OCI-LY7 (cell line): ENCODE measurements around the gene ATXN1. TPM values are rescaled to one million over a fixed set of nuclear protein-coding genes. Genes with fewer than 3 reads are reported as not detected.

Experiments used
- BruUV-seq: library from RNA; stranded (reverse); fragments of 400-500 nt; replicated peaks from 2 replicates; lab custom pipeline; 2021; lab: Mats Ljungman, UMichigan
- CTCF ChIA-PET: fragments of 300-600 bp; sonication (Branson Sonifier 250); formaldehyde crosslinking; loops from one replicate; lab custom pipeline; 2022; ENCODE audit warnings: antibody characterized with exemption; ENCODE audit not compliant: unreplicated experiment; lab: Charles Lee
- POLR2A ChIA-PET: fragments of 300-600 bp; sonication (Branson Sonifier 250); formaldehyde crosslinking; loops from one replicate; lab custom pipeline; 2022; ENCODE audit warnings: antibody characterized with exemption; lab: Charles Lee
- DNase-seq: peaks from one replicate; pipeline ENCODE4 v3.0.0-alpha.2; 2015; ENCODE audit warnings: low spot score
- H2AFZ ChIP-seq: fragments of 200-600 bp; sonication (generic), shearing (Covaris generic); 2 replicates; pipeline ENCODE4 v1.6.1; 2014; ENCODE audit warnings: mild to moderate bottlenecking, antibody characterized with exemption, low read length, moderate library complexity
- H3K27ac ChIP-seq: fragments of 200-600 bp; sonication (generic); 2 replicates; pipeline ENCODE4 v1.5.1; 2014; ENCODE audit warnings: mixed run types, low read depth, mild to moderate bottlenecking, moderate library complexity, low read length, inconsistent platforms; ENCODE audit not compliant: poor library complexity, severe bottlenecking
- H3K36me3 ChIP-seq: fragments of 200-600 bp; sonication (generic); 2 replicates; pipeline ENCODE4 v1.6.1; 2014; ENCODE audit warnings: mild to moderate bottlenecking, antibody characterized with exemption, low read length, moderate library complexity, mixed read lengths; ENCODE audit not compliant: insufficient read depth
- H3K4me1 ChIP-seq: fragments of 200-600 bp; sonication (generic); 2 replicates; pipeline ENCODE4 v1.5.1; 2014; ENCODE audit warnings: mild to moderate bottlenecking, low read length; ENCODE audit not compliant: insufficient read depth, poor library complexity, severe bottlenecking
- H3K4me2 ChIP-seq: fragments of 200-600 bp; sonication (generic); 2 replicates; pipeline ENCODE4 v1.6.1; 2014; ENCODE audit warnings: mild to moderate bottlenecking, low read length
- H3K4me3 ChIP-seq: fragments of 200-600 bp; sonication (generic); 2 replicates; pipeline ENCODE4 v1.5.1; 2014; ENCODE audit warnings: mild to moderate bottlenecking, low read depth, low read length; ENCODE audit not compliant: poor library complexity, severe bottlenecking
- H3K79me2 ChIP-seq: fragments of 200-600 bp; sonication (generic); 2 replicates; pipeline ENCODE4 v1.6.1; 2016; ENCODE audit warnings: low read depth, mild to moderate bottlenecking, low read length, moderate library complexity, mixed read lengths; ENCODE audit not compliant: insufficient read depth
- H3K9me2 ChIP-seq: fragments of 200-600 bp; sonication (generic); 2 replicates; pipeline ENCODE4 v1.6.1; 2016; ENCODE audit warnings: mild to moderate bottlenecking, low read length, mixed read lengths; ENCODE audit not compliant: insufficient read depth
- H3K9me3 ChIP-seq: fragments of 200-600 bp; sonication (generic); 2 replicates; pipeline ENCODE4 v1.6.1; 2014; ENCODE audit warnings: mild to moderate bottlenecking, mixed run types, low read length, mixed read lengths
- H4K20me1 ChIP-seq: fragments of 200-600 bp; sonication (generic); 2 replicates; pipeline ENCODE4 v1.6.1; 2014; ENCODE audit warnings: mild to moderate bottlenecking, antibody characterized with exemption, low read length, moderate library complexity, mixed read lengths; ENCODE audit not compliant: insufficient read depth
- EZH2phosphoT487 ChIP-seq: fragments of 200-600 bp; sonication (generic); IDR thresholded peaks from 2 replicates; pipeline ENCODE4 v1.6.1; 2018; ENCODE audit warnings: low read depth, borderline replicate concordance, mild to moderate bottlenecking, mixed run types, antibody characterized with exemption, low read length, moderate library complexity, mixed read lengths
- intact Hi-C: fragments of 100-400 bp; cut with micrococcal nuclease; formaldehyde crosslinking; loops from one replicate; pipeline ENCODE4 v1.10.0; 2022; ENCODE audit not compliant: unreplicated experiment
- total RNA-seq, 2 experiments: library from RNA; depleted of rRNA in 1 of 2; stranded (reverse); fragments of >200 nt in 1 of 2; shearing (Covaris generic) in 1 of 2; gene quantifications; 2 replicates each; pipeline ENCODE4 v1.2.3, GENCODE V29; 2014 to 2022
- TF ChIP-seq, protein P1 (sequence below): fragments of 200-600 bp; sonication (generic); conservative IDR thresholded peaks from 2 replicates; pipeline ENCODE4 v1.5.1; 2014; ENCODE audit warnings: mild to moderate bottlenecking, antibody characterized with exemption, low read length, moderate library complexity, mixed read lengths

ATXN1 gene
- total RNA-seq, 2 experiments from 2014 or later: not detected

DNA sequence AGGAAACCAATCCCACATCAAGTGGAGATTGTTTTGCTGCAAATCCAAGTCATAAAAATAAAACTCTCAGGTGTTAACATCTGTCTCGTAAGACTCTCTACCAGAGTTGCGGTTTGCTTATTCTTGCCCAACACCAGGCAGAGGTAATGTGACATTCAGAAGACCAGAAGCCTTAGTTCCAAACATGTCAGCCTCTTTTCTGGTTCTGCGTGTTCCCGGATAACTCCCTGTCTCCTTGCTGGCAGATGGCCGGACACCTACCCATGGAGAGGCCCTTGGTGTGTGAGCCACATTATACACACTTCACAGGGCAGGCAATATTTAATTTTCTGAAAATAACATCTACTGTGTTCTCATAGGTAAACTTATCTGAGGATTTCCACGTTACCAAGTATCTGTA, 449.5 kb downstream of the ATXN1 start:
- TF ChIP-seq, protein P1, sequence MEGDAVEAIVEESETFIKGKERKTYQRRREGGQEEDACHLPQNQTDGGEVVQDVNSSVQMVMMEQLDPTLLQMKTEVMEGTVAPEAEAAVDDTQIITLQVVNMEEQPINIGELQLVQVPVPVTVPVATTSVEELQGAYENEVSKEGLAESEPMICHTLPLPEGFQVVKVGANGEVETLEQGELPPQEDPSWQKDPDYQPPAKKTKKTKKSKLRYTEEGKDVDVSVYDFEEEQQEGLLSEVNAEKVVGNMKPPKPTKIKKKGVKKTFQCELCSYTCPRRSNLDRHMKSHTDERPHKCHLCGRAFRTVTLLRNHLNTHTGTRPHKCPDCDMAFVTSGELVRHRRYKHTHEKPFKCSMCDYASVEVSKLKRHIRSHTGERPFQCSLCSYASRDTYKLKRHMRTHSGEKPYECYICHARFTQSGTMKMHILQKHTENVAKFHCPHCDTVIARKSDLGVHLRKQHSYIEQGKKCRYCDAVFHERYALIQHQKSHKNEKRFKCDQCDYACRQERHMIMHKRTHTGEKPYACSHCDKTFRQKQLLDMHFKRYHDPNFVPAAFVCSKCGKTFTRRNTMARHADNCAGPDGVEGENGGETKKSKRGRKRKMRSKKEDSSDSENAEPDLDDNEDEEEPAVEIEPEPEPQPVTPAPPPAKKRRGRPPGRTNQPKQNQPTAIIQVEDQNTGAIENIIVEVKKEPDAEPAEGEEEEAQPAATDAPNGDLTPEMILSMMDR: no peak
- TF ChIP-seq EZH2phosphoT487: no peak
- Histone ChIP-seq H3K9me2 (no peaks in the 10 kb centered on the region), H3K27ac (no peak overlapping the region), H2AFZ (no peak overlapping the region), H3K9me3 (no peaks in the 10 kb centered on the region), H3K4me2 (no peak overlapping the region), H3K4me1 (peaks cover under 1% of the 10 kb centered on the region), H4K20me1 (no peaks in the 10 kb centered on the region), H3K4me3 (no peak overlapping the region), H3K79me2 (no peaks in the 10 kb centered on the region), H3K36me3 (no peaks in the 10 kb centered on the region)
- BruUV-seq: no TSS peak
- intact Hi-C loops: no loop called here
- POLR2A ChIA-PET: no interaction called here
- DNase-seq: no peak
- CTCF ChIA-PET: no interaction called here

DNA sequence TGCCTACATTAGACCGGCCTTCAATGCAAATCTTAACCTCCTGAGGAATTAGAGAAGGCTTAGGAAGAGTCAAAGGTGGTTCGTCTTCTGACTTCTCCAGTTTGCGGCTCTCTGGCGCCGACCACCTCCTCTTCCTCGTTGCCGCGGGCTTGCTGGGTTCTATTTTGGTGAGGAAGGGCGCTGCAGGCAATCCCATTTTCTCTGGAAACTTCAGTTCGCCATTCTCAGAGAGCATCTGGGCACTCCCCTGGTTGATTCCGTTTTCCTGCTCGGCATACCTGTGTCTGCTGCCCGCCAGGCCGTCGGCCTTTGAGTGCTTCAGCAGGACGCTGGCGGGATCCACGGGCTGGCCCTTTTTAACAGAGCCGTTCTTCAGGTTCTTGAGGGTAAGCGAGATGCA, 454.9 kb downstream of the ATXN1 start:
- Histone ChIP-seq H3K4me1 (no peaks in the 10 kb centered on the region), H3K9me3 (no peaks in the 10 kb centered on the region), H2AFZ (no peak overlapping the region), H3K36me3 (no peaks in the 10 kb centered on the region), H3K27ac (no peak overlapping the region), H3K79me2 (no peaks in the 10 kb centered on the region), H4K20me1 (no peaks in the 10 kb centered on the region), H3K9me2 (no peaks in the 10 kb centered on the region), H3K4me2 (peak overlapping the region; percentile 19; the same call in 1 of the 2 replicates), H3K4me3 (no peak overlapping the region)
- POLR2A ChIA-PET: no interaction called here
- no peak for DNase-seq
- TF ChIP-seq, protein P1: no peak
- no peak for TF ChIP-seq EZH2phosphoT487
- no TSS peak for BruUV-seq
- CTCF ChIA-PET: interaction anchor here (0.5 kb wide), 1 partner anchor 104 kb away, joined by 3 read pairs; no protein-coding TSS in a partner anchor
- intact Hi-C loops: no loop called here

DNA sequence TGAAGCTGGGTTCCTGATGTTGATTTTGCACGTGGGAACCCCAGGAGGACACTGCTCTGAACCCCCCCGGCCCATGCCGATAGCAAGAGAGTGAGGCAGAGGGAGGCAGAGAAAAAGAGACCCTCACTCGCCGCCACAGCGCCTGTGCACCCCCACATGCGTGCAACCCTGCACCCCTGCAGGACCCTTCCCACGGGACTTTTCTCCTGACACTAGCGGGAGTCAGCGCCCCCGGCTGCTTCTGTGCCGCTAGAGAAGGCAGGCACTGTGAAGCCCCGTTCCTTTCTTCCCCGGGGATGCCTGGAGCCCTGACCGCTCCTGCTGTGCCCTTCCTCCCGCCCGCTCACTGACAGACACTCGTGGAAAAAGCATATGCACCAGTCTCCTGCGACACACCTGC, 455.5 kb downstream of the ATXN1 start:
- DNase-seq: no peak
- Histone ChIP-seq H3K79me2 (no peaks in the 10 kb centered on the region), H3K9me3 (no peaks in the 10 kb centered on the region), H4K20me1 (no peaks in the 10 kb centered on the region), H3K27ac (no peak overlapping the region), H3K36me3 (no peaks in the 10 kb centered on the region), H3K4me1 (no peaks in the 10 kb centered on the region), H3K4me3 (no peak overlapping the region), H2AFZ (no peak overlapping the region), H3K4me2 (peak overlapping the region; percentile 19; the same call in 1 of the 2 replicates), H3K9me2 (no peaks in the 10 kb centered on the region)
- POLR2A ChIA-PET: no interaction called here
- no peak for TF ChIP-seq EZH2phosphoT487
- TF ChIP-seq, protein P1: no peak
- BruUV-seq: no TSS peak
- CTCF ChIA-PET: no interaction called here
- intact Hi-C loops: no loop called here
